ENCODE results near the gene SLC2A9.

- TF ChIP-seq, protein P1, sequence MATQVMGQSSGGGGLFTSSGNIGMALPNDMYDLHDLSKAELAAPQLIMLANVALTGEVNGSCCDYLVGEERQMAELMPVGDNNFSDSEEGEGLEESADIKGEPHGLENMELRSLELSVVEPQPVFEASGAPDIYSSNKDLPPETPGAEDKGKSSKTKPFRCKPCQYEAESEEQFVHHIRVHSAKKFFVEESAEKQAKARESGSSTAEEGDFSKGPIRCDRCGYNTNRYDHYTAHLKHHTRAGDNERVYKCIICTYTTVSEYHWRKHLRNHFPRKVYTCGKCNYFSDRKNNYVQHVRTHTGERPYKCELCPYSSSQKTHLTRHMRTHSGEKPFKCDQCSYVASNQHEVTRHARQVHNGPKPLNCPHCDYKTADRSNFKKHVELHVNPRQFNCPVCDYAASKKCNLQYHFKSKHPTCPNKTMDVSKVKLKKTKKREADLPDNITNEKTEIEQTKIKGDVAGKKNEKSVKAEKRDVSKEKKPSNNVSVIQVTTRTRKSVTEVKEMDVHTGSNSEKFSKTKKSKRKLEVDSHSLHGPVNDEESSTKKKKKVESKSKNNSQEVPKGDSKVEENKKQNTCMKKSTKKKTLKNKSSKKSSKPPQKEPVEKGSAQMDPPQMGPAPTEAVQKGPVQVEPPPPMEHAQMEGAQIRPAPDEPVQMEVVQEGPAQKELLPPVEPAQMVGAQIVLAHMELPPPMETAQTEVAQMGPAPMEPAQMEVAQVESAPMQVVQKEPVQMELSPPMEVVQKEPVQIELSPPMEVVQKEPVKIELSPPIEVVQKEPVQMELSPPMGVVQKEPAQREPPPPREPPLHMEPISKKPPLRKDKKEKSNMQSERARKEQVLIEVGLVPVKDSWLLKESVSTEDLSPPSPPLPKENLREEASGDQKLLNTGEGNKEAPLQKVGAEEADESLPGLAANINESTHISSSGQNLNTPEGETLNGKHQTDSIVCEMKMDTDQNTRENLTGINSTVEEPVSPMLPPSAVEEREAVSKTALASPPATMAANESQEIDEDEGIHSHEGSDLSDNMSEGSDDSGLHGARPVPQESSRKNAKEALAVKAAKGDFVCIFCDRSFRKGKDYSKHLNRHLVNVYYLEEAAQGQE (IDR thresholded peaks at IDR 0.05; ENCODE audit: insufficient read depth in 1 of 2, low read depth in 2 of 2, low read length in 1 of 2), result no peak
- TF ChIP-seq, protein P2, sequence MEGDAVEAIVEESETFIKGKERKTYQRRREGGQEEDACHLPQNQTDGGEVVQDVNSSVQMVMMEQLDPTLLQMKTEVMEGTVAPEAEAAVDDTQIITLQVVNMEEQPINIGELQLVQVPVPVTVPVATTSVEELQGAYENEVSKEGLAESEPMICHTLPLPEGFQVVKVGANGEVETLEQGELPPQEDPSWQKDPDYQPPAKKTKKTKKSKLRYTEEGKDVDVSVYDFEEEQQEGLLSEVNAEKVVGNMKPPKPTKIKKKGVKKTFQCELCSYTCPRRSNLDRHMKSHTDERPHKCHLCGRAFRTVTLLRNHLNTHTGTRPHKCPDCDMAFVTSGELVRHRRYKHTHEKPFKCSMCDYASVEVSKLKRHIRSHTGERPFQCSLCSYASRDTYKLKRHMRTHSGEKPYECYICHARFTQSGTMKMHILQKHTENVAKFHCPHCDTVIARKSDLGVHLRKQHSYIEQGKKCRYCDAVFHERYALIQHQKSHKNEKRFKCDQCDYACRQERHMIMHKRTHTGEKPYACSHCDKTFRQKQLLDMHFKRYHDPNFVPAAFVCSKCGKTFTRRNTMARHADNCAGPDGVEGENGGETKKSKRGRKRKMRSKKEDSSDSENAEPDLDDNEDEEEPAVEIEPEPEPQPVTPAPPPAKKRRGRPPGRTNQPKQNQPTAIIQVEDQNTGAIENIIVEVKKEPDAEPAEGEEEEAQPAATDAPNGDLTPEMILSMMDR (IDR thresholded peaks at IDR 0.05), result no peak
- TF ChIP-seq POLR2AphosphoS5 (IDR thresholded peaks at IDR 0.05; ENCODE audit: low read depth, low read length), result no peak
- no peak for TF ChIP-seq SIN3A (IDR thresholded peaks at IDR 0.05; ENCODE audit: borderline replicate concordance, insufficient read depth, low read depth, low read length)
Measured at GRCh38 chr4:10050261-10050661, 29.0 kb upstream of the SLC2A9 start.

Measured in Panc1 (cell line).